MM.1S (cell line): ENCODE measurements around the gene LDLR.
"Not testable (repeated sequence)": the region's sequence is repeated elsewhere in the genome, so short reads cannot be mapped to it uniquely, and the experiment has no call there.

ENCODE experiments used
- DNase-seq: peaks from one replicate; pipeline ENCODE4 v3.0.0-alpha.2; 2015
- H2AFZ ChIP-seq: fragments of 300-600 bp; sonication (generic); 2 replicates; pipeline ENCODE4 v1.6.0; 2016; ENCODE audit warnings: antibody characterized with exemption, low read length
- H3F3A ChIP-seq: fragments of 300-600 bp; sonication (generic); 2 replicates; pipeline ENCODE4 v1.6.1; 2016; ENCODE audit warnings: mild to moderate bottlenecking, antibody characterized with exemption, low read length, moderate library complexity, mixed read lengths; ENCODE audit not compliant: insufficient read depth
- H3K27ac ChIP-seq: fragments of 300-600 bp; sonication (generic); 2 replicates; pipeline ENCODE4 v1.5.1; 2016; ENCODE audit warnings: mild to moderate bottlenecking, low read length
- H3K27me3 ChIP-seq: fragments of 300-600 bp; sonication (generic); replicated peaks from 2 replicates; pipeline ENCODE4 v1.6.0; 2016; ENCODE audit warnings: low read length; ENCODE audit not compliant: insufficient read depth
- H3K36me3 ChIP-seq: fragments of 300-600 bp; sonication (generic); replicated peaks from 2 replicates; pipeline ENCODE4 v1.6.1; 2016; ENCODE audit warnings: mild to moderate bottlenecking, low read length, mixed read lengths; ENCODE audit not compliant: insufficient read depth
- H3K4me1 ChIP-seq: fragments of 300-600 bp; sonication (generic); 2 replicates; pipeline ENCODE4 v1.6.1; 2016; ENCODE audit warnings: low read length, mixed read lengths
- H3K4me2 ChIP-seq: fragments of 300-600 bp; sonication (generic); 2 replicates; pipeline ENCODE4 v1.6.0; 2016; ENCODE audit warnings: low read depth, low read length
- H3K4me3 ChIP-seq: fragments of 300-600 bp; sonication (generic); 2 replicates; pipeline ENCODE4 v1.5.1; 2016; ENCODE audit warnings: low read length, mixed read lengths
- H3K79me2 ChIP-seq: fragments of 300-600 bp; sonication (generic); 2 replicates; pipeline ENCODE4 v1.6.1; 2016; ENCODE audit warnings: mixed run types, low read length, mixed read lengths
- H3K9ac ChIP-seq: fragments of 300-600 bp; sonication (generic); 2 replicates; pipeline ENCODE4 v1.6.1; 2016; ENCODE audit warnings: low read length, mixed read lengths
- H3K9me2 ChIP-seq: fragments of 300-600 bp; sonication (generic); replicated peaks from 2 replicates; pipeline ENCODE4 v1.6.1; 2016; ENCODE audit warnings: mild to moderate bottlenecking, low read length, mixed read lengths; ENCODE audit not compliant: insufficient read depth
- H3K9me3 ChIP-seq: fragments of 300-600 bp; sonication (generic); replicated peaks from 2 replicates; pipeline ENCODE4 v1.6.1; 2016; ENCODE audit warnings: mild to moderate bottlenecking, low read length, mixed read lengths; ENCODE audit not compliant: insufficient read depth
- H4K20me1 ChIP-seq: fragments of 300-600 bp; sonication (generic); 2 replicates; pipeline ENCODE4 v1.6.1; 2016; ENCODE audit warnings: mild to moderate bottlenecking, low read length, moderate library complexity, mixed read lengths; ENCODE audit not compliant: insufficient read depth
- EZH2 ChIP-seq: fragments of 300-600 bp; sonication (generic); optimal IDR thresholded peaks from 2 replicates; pipeline ENCODE3; 2017; ENCODE audit warnings: low read depth, mild to moderate bottlenecking, antibody characterized with exemption, low read length, mixed read lengths
- EZH2phosphoT487 ChIP-seq: fragments of 300-600 bp; sonication (generic); IDR thresholded peaks from 2 replicates; pipeline ENCODE4 v1.6.1; 2018; ENCODE audit warnings: antibody characterized with exemption, low read length
- TF ChIP-seq, protein P1 (sequence below): fragments of 300-600 bp; sonication (generic); IDR thresholded peaks from 2 replicates; pipeline ENCODE4 v1.5.1; 2016; ENCODE audit warnings: antibody characterized with exemption, low read length, mixed read lengths

LDLR gene

DNA sequence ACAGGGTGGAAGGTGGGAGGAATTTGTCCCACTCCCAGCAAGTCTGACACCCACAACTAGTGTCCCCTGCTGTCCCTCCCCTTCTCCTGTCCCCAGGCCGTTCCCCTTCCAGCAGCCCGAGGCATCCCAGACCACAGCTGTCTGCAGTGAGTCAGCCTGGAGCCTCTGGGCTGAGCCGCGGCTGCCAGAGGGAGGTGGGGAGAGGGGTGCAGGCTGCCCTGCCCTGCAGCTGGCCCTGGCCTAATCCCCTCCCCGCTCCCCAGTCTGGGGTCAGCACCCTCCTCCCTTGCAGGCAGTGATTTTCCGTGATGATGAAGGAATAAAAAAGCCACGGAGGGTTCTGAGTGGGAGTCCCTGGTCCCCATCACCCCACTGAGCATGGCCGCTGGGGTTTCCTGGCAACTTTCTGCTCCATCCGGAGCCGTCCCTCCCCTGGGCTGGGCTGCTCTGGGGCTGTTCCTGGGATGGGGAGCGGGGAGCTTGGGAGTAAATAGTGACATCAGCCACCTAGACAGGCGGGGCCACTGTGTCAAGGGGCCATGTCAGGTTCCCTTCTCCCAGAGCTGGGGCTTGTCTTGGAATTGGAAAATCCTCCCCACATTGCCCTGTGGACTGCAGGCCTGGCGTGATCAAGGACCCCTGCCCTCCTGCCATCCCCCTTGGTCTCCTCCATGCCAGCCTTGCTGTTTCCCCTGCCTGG lies 49.5 kb downstream of the LDLR start:
- Histone ChIP-seq H3K27me3 (no peaks in the 10 kb centered on the region), H3K27ac (no peak overlapping the region), H3K9me3 (no peaks in the 10 kb centered on the region), H3K9me2 (no peaks in the 10 kb centered on the region), H3K4me1 (no peaks in the 10 kb centered on the region), H2AFZ (no peak overlapping the region), H3K4me2 (no peak overlapping the region), H3K9ac (no peak overlapping the region), H3K36me3 (no peaks in the 10 kb centered on the region), H4K20me1 (no peaks in the 10 kb centered on the region), H3F3A (0 out of 2 replicates have a peak, but pooled peaks cover 9% of the 10 kb centered on the region), H3K79me2 (no peaks in the 10 kb centered on the region), H3K4me3 (no peak overlapping the region)
- TF ChIP-seq EZH2phosphoT487 (no peak), EZH2 (no peak)
- TF ChIP-seq, protein P1, sequence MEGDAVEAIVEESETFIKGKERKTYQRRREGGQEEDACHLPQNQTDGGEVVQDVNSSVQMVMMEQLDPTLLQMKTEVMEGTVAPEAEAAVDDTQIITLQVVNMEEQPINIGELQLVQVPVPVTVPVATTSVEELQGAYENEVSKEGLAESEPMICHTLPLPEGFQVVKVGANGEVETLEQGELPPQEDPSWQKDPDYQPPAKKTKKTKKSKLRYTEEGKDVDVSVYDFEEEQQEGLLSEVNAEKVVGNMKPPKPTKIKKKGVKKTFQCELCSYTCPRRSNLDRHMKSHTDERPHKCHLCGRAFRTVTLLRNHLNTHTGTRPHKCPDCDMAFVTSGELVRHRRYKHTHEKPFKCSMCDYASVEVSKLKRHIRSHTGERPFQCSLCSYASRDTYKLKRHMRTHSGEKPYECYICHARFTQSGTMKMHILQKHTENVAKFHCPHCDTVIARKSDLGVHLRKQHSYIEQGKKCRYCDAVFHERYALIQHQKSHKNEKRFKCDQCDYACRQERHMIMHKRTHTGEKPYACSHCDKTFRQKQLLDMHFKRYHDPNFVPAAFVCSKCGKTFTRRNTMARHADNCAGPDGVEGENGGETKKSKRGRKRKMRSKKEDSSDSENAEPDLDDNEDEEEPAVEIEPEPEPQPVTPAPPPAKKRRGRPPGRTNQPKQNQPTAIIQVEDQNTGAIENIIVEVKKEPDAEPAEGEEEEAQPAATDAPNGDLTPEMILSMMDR: no peak
- no peak for DNase-seq

DNA sequence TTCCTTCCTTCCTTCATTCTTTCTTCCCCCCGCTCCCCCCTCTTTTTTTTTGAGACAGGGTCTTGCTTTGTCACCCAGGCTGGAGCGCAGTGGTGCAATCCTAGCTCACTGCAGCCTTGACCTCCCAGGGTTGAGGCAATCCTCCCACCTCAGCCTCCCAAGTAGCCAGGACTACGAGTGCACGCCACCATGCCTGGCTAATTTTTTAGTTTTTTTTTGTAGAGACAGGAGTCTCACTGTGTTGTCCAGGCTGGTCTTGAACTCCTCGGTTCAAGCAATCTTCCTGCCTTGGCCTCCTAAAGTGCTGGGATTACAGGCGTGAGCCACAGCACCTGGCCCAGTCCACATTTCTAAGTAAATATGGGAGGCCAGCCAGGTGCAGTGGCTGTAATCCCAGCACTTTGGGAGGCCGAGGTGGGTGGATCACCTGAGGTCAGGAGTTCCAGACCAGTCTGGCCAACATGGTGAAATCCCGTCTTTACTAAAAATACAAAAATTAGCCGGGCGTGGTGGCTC lies 50.8 kb downstream of the LDLR start:
- not testable (repeated sequence) for DNase-seq, H3K36me3 ChIP-seq, H3K4me2 ChIP-seq, H3K9ac ChIP-seq, H3F3A ChIP-seq, H3K27ac ChIP-seq, H3K4me3 ChIP-seq, H3K27me3 ChIP-seq, H3K9me3 ChIP-seq, H3K4me1 ChIP-seq, H3K9me2 ChIP-seq, H2AFZ ChIP-seq, H4K20me1 ChIP-seq, H3K79me2 ChIP-seq

DNA sequence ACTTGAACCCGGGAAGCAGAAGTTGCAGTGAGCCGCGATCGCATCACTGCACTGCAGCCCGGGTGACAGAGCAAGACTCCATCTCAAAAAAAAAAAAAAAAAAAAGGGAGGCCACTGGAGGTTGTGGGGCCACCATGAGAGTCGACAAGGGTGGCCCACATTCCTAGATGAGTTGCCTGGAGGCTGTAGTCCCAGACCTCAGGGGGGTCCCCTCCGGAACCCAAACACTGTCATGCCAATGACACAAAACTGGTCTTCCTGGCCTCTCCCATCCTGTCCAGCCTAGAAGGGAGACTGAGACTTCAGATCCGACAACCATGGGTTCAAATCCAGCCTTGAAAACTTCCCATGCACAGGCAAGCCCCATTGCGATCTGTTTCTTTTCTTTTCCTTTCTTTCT lies 51.6 kb downstream of the LDLR start:
- no peaks in the 10 kb centered on the region for H3K4me1 ChIP-seq
- H3K27ac ChIP-seq: no peak overlapping the region

More for the DNA sequence above, 51.6 kb downstream of the LDLR start:
- Histone ChIP-seq H3K79me2 (no peaks in the 10 kb centered on the region), H3K4me2 (no peak overlapping the region), H4K20me1 (no peaks in the 10 kb centered on the region), H3K9ac (no peak overlapping the region), H3K36me3 (no peaks in the 10 kb centered on the region), H2AFZ (no peak overlapping the region), H3K9me2 (no peaks in the 10 kb centered on the region), H3F3A (0 out of 2 replicates have a peak, but pooled peaks cover 5% of the 10 kb centered on the region), H3K4me3 (no peak overlapping the region), H3K9me3 (no peaks in the 10 kb centered on the region), H3K27me3 (no peaks in the 10 kb centered on the region)
- DNase-seq: no peak
- no peak for TF ChIP-seq EZH2
- no peak for TF ChIP-seq EZH2phosphoT487
- TF ChIP-seq, protein P1: no peak
